Measurements from ENCODE around the gene GGTLC3.
"Not testable (repeated sequence)": the region's sequence is repeated elsewhere in the genome, so short reads cannot be mapped to it uniquely, and the experiment has no call there.

The GGTLC3 gene

DNA sequence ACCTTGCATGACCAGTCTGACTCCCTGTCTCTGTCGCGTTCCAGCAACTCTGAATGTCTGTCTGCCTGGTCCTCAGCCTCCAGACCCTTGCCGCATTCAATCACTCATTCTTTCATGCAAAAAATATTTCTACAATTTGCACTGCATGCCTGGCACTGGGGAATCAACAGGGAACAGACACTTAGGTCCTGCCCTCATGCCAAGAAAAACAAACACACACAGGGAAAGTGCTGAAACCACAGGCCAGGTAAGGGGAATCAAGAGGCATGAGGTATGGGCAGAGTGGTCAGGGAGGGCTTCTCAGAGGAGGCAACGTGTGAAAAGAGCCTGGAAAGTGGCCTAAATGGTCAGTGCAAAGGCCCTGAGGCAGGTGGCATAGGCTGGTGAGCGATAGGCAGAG, at the start of gene GGTLC3:
Gene GGTLC3, minus strand, starts transcription at position 101 of the 400 bp plus-strand sequence. CDS start 264 bp downstream, outside the sequence.
- H3K27me3 Mint-ChIP-seq, H3K4me1 Mint-ChIP-seq, H3K9me3 Mint-ChIP-seq, CTCF ChIA-PET, DNase-seq, H3K36me3 Mint-ChIP-seq, H3K27ac Mint-ChIP-seq, H3K4me3 Mint-ChIP-seq: not testable (repeated sequence)

DNA sequence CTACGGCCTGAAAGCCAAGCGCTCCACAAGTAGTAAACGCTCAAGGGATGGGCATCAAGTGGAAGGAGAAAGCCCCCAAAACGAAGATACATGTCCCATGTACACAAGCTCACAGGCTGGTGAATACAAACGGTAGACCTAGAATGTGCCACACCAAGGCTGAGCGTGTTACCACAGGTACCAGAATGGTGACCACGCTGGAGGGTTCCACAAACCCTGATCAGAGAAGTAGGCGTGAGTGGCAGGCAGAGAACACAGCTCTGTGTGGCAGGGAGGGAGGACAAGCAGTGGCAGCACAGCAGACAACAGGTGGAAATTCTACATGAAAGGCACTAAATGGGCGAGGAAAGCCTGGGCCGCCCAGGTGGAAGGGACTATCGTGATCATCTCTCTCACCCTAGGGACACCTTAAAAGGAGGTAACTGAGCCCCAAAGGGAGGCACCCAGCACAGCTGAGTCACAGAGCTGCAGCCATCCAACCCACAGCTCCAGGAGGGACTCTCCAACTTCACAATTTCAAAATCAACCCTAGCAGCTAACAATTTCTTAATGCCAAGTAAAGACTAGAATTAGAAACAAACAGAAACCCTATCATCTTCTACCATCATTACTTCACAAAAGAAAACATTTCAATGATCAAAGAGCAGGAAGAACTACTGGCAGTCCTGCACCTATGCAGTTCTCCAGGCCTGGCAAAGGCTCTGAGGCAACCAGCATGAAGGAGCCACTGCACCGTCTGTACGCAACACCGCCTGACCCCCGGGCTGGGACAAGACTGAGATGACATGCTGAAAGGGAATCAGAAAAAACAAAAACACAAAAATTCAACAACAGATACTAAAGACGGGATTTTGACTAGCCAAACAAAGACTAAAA, 42.4 kb upstream of the GGTLC3 start:
- CTCF ChIA-PET, H3K27ac Mint-ChIP-seq, H3K4me3 Mint-ChIP-seq, H3K9me3 Mint-ChIP-seq, H3K4me1 Mint-ChIP-seq, DNase-seq, H3K36me3 Mint-ChIP-seq, H3K27me3 Mint-ChIP-seq: not testable (repeated sequence)

DNA sequence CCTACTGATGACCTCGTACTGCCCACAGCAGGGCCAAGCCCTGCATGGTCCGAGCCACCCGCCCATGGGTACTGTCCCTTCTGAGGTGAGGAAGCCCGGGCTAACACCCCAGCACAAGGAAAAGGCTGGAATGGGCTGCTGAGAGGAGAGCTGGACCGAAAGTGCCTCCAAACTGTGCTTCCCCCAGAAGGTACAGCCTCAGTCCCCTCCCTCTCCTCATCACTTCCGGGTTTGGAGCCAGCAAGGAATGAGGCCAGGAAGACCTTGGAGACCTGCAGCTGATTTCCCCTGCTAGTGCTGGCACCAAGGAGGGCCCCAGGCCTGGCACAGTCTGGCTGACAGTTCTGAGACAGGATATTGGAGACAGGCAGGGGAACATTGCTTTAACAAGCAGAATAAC, 41.0 kb upstream of the GGTLC3 start:
- H3K9me3 Mint-ChIP-seq, H3K27ac Mint-ChIP-seq, H3K36me3 Mint-ChIP-seq, DNase-seq, H3K4me1 Mint-ChIP-seq, CTCF ChIA-PET, H3K27me3 Mint-ChIP-seq, H3K4me3 Mint-ChIP-seq: not testable (repeated sequence)

DNA sequence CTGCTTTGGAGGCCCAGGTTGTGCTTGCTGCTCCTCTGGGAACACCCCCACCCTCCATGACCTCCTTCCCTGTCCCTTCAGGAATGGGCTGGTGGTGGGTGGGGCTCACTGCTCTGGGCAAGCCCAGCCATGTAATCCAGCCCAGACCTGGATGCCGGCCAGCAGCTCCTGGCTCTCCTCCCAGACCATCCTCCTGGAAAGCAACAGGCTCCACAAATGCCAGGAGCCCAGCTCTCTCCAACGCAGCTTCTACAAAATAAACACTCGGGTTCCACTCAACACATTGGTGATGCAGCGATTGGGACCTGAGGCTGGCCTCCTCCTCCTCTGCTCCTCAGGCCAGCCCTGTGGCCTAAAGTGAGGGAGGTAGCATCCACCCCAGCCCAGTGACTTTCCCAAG, 40.6 kb upstream of the GGTLC3 start:
- H3K27ac Mint-ChIP-seq, DNase-seq, CTCF ChIA-PET, H3K9me3 Mint-ChIP-seq, H3K4me3 Mint-ChIP-seq, H3K4me1 Mint-ChIP-seq, H3K36me3 Mint-ChIP-seq, H3K27me3 Mint-ChIP-seq: not testable (repeated sequence)

DNA sequence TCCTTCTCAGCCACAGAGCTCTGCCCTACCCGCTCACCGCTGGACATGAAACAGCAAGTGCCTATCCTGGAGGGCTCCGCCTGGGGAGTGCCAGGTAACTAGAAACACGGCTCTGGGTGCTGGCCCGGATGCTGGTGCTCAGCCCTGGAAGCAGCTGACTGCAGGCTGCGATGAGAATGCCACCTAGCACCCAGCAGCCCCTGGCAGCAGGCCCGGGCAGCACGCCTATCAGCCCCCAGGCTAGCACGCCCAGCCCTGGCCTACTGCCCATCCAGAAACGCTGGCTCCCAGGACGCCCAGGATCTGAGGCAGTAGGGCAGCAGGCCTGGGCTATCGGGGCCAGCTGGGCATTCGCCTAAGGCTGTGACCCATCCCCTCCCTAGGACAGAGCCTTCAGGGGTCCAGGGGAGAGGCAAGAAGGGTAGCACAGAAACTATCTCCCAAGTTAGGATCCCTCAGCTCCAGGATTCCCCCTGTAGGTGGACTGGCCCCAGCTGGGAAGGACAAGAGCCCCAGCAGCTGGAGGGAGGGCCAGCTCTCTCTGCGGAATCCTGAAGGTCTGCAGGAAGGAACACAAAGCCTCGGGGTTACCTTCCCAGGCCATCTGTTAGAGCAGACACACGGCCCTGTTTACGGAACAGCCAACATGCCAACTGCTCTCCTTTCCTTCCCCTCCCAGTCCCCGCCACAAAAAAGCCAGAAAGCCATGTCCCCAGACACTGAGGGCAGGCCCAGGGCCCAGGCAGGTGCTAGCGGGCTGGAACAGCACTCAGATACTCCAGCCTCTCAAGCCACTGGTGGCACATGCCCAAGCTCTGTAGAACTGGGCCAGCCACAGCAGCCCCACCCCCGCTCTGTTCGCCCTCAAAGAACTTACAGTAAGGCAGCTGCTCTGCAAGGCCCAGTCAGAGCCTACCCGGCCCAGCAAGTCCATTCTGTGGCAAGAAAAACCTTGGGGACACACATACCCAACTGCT, 36.6 kb upstream of the GGTLC3 start:
- H3K27ac Mint-ChIP-seq, H3K36me3 Mint-ChIP-seq, H3K4me3 Mint-ChIP-seq, H3K9me3 Mint-ChIP-seq, CTCF ChIA-PET, H3K27me3 Mint-ChIP-seq, DNase-seq, H3K4me1 Mint-ChIP-seq: not testable (repeated sequence)

DNA sequence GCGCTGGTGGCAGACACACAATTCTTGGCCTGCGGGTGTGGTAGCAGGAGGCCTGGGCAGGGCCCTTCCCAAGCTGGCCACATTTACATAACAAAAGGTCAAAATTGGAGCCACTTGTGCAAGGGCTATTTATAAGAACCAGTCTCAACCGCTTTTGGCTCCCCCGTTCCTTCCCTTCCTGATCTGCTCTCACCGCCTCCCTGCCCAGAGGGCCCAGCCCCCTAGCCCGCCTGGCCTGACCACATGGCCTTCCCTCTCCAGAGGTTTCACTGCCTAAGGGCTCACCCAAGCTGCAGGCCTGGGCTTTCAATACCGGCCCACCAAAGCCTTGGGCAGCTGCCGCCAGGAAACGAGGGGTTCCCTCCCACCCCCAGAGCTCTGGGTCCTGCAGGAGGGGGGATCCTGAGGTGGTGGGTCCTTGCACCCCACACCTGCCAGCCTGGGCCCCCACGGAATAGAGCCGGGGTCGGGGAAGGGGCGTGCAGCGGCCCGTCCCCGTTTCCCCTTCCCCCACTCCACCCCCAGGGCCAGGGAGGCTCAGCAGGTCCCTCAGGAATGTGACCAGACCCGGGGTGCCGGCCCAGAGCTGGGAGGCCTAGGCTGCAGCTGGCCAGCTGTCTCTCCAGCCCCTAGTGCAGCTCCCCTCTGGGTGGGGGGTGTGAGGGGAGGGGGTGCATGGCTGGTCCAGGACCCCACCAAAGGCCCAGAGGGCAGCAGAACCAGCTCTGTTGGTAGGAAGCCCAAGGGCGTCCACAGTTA, 35.1 kb upstream of the GGTLC3 start:
- H3K4me1 Mint-ChIP-seq, CTCF ChIA-PET, H3K36me3 Mint-ChIP-seq, H3K4me3 Mint-ChIP-seq, H3K27ac Mint-ChIP-seq, H3K27me3 Mint-ChIP-seq, DNase-seq, H3K9me3 Mint-ChIP-seq: not testable (repeated sequence)

DNA sequence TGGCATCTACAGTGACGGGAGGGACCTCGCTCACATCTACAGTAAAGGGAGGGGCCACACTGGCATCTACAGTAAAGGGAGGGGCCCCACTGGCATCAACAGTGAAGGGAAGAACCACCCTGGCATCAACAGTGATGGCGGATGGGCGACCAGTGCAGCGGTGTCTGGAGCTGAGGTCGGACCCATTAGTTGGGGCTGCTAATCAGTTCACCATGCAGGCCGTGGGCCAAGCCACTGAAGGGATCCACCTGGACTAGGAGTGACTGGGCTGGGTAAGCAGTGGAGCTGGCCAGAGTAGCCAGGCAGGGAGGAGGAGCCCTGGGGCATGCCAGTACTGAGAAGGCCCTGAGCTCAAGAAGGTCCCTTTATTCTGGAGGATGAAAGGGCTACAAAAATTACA, 33.1 kb upstream of the GGTLC3 start:
- H3K36me3 Mint-ChIP-seq, CTCF ChIA-PET, H3K4me1 Mint-ChIP-seq, H3K27ac Mint-ChIP-seq, H3K9me3 Mint-ChIP-seq, H3K27me3 Mint-ChIP-seq, DNase-seq, H3K4me3 Mint-ChIP-seq: not testable (repeated sequence)

DNA sequence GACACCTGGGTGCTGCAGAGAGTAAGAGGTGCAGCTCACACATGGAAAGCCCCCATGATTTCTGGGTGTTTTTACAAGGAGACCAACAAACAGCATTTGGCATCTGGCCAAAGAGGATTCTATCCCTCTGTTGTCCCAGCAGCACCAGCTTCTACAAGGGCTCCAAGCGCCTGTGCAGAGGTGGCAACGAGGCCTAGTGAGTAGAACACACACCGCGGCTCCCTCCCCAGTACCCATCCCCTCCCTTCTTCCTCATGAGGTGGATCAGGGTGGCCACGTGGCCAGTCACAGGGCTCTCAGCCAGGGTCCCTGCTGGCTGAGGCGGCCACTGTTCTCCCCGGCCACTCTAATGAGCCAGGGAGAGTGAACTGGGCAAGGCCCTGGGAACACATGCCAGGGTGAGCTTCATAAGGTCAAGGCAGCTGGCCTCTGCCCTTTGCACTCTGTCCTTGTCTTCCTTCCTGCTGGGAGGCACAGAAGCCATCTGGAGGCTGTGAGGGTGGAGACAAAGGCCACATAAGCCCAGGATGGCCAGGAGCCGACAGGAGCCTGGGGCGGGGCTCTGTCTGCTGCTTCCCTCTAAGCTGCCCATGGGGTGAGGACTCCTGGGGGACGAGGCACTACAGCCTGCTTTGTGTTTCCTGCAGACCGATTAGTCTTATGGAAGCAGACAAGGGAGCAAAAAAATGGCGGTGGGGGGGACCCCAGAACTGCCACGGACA, 31.7 kb upstream of the GGTLC3 start:
- H3K36me3 Mint-ChIP-seq, H3K27ac Mint-ChIP-seq, H3K4me3 Mint-ChIP-seq, CTCF ChIA-PET, H3K27me3 Mint-ChIP-seq, H3K4me1 Mint-ChIP-seq, DNase-seq, H3K9me3 Mint-ChIP-seq: not testable (repeated sequence)

DNA sequence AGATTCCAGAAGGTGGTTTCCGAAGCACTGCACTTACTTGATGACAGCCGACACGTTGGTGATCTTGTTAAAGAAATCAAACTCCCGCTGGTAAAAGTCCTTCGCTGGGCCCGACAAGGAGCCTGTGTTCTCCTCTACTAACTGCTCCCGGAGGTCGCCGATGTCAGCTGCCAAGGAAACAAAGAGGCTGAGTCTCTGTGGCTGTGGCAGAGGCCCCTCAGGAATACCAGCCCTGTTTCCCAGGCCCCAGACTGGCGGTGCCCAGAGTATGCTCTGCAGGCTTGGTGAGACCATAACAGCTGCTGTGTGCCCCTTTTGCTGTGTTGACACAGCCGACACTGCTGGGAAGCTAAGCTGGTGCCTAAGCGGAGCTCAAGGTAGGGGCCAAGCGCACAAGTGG, 26.7 kb upstream of the GGTLC3 start:
- DNase-seq, CTCF ChIA-PET, H3K27ac Mint-ChIP-seq, H3K4me1 Mint-ChIP-seq, H3K4me3 Mint-ChIP-seq, H3K9me3 Mint-ChIP-seq, H3K36me3 Mint-ChIP-seq, H3K27me3 Mint-ChIP-seq: not testable (repeated sequence)

DNA sequence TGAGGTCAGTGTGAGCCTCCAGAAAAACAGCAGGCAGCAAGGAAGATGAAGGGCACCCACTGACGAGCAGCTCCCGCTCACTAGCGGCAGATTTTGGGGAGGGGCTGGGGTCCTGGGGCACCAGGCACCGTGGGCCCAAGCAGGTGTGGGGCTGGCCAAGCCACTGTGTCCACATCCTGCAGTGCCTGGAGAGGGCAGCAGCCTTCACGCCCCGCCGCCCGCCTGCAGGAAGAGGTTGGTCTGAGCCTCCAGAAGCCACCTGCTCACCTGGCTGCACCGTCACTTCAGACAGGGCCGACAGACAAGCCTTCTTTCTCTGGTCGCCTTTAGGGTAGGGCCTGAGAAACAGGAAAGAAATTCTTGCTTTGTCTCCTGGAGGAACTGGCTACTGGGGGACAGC, 25.4 kb upstream of the GGTLC3 start:
- H3K36me3 Mint-ChIP-seq, CTCF ChIA-PET, H3K27ac Mint-ChIP-seq, H3K4me3 Mint-ChIP-seq, H3K4me1 Mint-ChIP-seq, H3K27me3 Mint-ChIP-seq, DNase-seq, H3K9me3 Mint-ChIP-seq: not testable (repeated sequence)

DNA sequence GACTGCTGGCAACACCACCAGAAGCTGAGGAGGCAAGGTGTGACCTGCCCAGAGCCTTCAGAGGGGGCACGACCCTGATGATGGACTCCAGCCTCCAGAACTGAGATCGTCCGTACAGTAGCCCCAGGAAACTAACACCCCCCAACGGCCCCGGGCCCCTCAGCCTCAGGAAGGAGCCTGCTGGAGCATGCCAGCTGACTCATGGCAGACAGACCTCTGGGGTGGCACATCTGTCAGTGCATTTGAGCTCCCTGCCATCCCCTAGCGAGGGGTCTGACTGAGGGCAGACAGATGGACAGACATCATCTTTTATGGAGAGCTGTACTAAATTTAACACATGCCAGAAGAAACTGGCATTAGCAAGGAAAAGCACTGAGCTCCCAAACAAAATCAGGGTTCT, 22.0 kb upstream of the GGTLC3 start:
- H3K27ac Mint-ChIP-seq, H3K4me1 Mint-ChIP-seq, H3K36me3 Mint-ChIP-seq, H3K27me3 Mint-ChIP-seq, CTCF ChIA-PET, H3K9me3 Mint-ChIP-seq, H3K4me3 Mint-ChIP-seq, DNase-seq: not testable (repeated sequence)

DNA sequence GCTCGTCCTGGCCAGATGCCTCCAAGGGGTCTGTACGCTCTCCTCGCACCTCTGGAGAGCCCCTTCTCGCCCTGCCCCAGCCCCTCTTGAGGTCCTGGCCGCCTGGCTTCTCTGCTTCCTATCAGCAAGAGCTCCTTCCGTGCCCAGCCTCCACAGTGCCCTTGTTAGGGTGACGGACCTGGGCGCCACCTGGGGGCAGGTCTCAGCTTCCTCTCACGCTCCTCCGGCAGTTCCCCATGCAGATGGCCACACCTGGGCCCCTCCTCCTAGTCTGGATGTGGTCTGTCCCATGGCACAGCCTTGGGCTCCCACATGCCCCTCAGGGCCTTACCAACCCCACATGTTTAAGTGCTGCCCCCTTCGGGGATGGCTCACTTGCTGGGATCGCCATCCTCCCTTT, 16.4 kb upstream of the GGTLC3 start:
- H3K9me3 Mint-ChIP-seq, H3K27me3 Mint-ChIP-seq, H3K36me3 Mint-ChIP-seq, H3K4me3 Mint-ChIP-seq, H3K4me1 Mint-ChIP-seq, DNase-seq, H3K27ac Mint-ChIP-seq, CTCF ChIA-PET: not testable (repeated sequence)

DNA sequence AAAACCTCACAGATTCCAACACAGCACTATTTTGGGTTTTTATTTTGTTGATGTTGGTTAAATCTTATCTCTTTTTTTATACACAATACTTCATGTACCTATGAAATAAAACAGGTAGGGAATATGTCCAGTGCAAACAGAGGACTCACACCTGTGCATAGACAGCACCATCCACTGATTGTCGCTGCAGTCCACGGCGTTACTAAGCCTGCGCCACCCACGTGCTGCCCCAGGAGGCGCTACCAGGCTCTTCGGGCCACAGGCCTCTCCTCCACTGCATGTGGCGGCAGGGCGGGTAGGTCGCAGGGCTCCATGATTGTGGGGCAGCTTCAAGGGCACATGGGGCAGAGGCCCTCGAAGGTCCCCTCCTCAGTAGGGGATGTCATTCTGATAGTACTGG, 15.7 kb upstream of the GGTLC3 start:
- DNase-seq, H3K4me3 Mint-ChIP-seq, H3K27me3 Mint-ChIP-seq, H3K27ac Mint-ChIP-seq, H3K36me3 Mint-ChIP-seq, H3K9me3 Mint-ChIP-seq, CTCF ChIA-PET, H3K4me1 Mint-ChIP-seq: not testable (repeated sequence)
